IMR-90 (cell line): Measurements from ENCODE around the gene CD44. TPM values are rescaled to one million over a fixed set of nuclear protein-coding genes. Genes with fewer than 3 reads are reported as not detected.

ENCODE experiments used
- ATAC-seq: fragments of 200-7000 bp; cut with Tn5 transposase; 2 replicates; pipeline ENCODE4 v1.9.1; 2020; ENCODE audit warnings: low read depth, mild to moderate bottlenecking, moderate library complexity
- BruUV-seq: library from RNA; stranded (reverse); fragments of 400-500 nt; replicated peaks from 2 replicates; lab custom pipeline; 2021; lab: Mats Ljungman, UMichigan
- CTCF ChIA-PET: fragments of 300-600 bp; formaldehyde crosslinking; extraction: SDS; loops from one replicate; lab custom pipeline; 2021; ENCODE audit warnings: antibody characterized with exemption; lab: Yijun Ruan, JAX
- POLR2A ChIA-PET: fragments of 300-600 bp; sonication (Branson Sonifier 250); formaldehyde crosslinking; loops from one replicate; lab custom pipeline; 2022; ENCODE audit warnings: antibody characterized with exemption; ENCODE audit not compliant: unreplicated experiment; lab: Charles Lee
- DNase-seq: peaks from one replicate; pipeline ENCODE4 v3.0.0; 2013
- H2AFZ ChIP-seq: replicated peaks from 2 replicates; pipeline ENCODE3; 2013; ENCODE audit warnings: low read length, mild to moderate bottlenecking; ENCODE audit not compliant: poor library complexity
- H2AK5ac ChIP-seq: 2 replicates; pipeline ENCODE4 v1.6.1; 2013; ENCODE audit warnings: low read depth, low read length, inconsistent platforms
- H2AK9ac ChIP-seq: replicated peaks from 2 replicates; pipeline ENCODE3; 2013; ENCODE audit warnings: mild to moderate bottlenecking, low read depth, low read length, moderate library complexity; ENCODE audit not compliant: poor library complexity
- H2BK120ac ChIP-seq: 2 replicates; pipeline ENCODE4 v1.6.1; 2013; ENCODE audit warnings: low read depth, low read length, inconsistent platforms
- H2BK15ac ChIP-seq: 3 replicates; pipeline ENCODE4 v1.6.1; 2013; ENCODE audit warnings: low read depth, low read length, inconsistent platforms
- H2BK20ac ChIP-seq: 2 replicates; pipeline ENCODE4 v1.6.1; 2013; ENCODE audit warnings: low read depth, mild to moderate bottlenecking, inconsistent platforms, low read length, moderate library complexity
- H2BK5ac ChIP-seq: 2 replicates; pipeline ENCODE4 v1.6.1; 2013; ENCODE audit warnings: mild to moderate bottlenecking, low read depth, low read length, inconsistent platforms; ENCODE audit not compliant: poor library complexity, severe bottlenecking
- H3K14ac ChIP-seq: replicated peaks from 2 replicates; pipeline ENCODE4 v1.6.1; 2013; ENCODE audit warnings: low read depth, low read length, inconsistent platforms
- H3K18ac ChIP-seq: 2 replicates; pipeline ENCODE4 v1.6.1; 2013; ENCODE audit warnings: low read depth, low read length, control low read depth
- H3K23ac ChIP-seq: 2 replicates; pipeline ENCODE4 v1.6.1; 2013; ENCODE audit warnings: low read depth, low read length, inconsistent platforms
- H3K27ac ChIP-seq: 2 replicates; pipeline ENCODE4 v1.5.1; 2013; ENCODE audit warnings: mild to moderate bottlenecking, control low read depth, low read length; ENCODE audit not compliant: insufficient read depth
- H3K27me3 ChIP-seq: 2 replicates; pipeline ENCODE4 v1.6.1; 2013; ENCODE audit warnings: low read length; ENCODE audit not compliant: control insufficient read depth, insufficient read depth
- H3K36me3 ChIP-seq: 2 replicates; pipeline ENCODE4 v1.6.1; 2013; ENCODE audit warnings: low read length, mixed read lengths; ENCODE audit not compliant: control insufficient read depth, insufficient read depth
- H3K4ac ChIP-seq: 2 replicates; pipeline ENCODE4 v1.6.1; 2013; ENCODE audit warnings: low read depth, low read length, inconsistent platforms
- H3K4me1 ChIP-seq: 2 replicates; pipeline ENCODE4 v1.6.1; 2013; ENCODE audit warnings: low read length, mixed read lengths; ENCODE audit not compliant: control insufficient read depth, insufficient read depth
- H3K4me2 ChIP-seq: 2 replicates; pipeline ENCODE4 v1.6.1; 2013; ENCODE audit warnings: low read depth, mild to moderate bottlenecking, control low read depth, low read length, moderate library complexity
- H3K4me3 ChIP-seq: 2 replicates; pipeline ENCODE4 v1.5.1; 2013; ENCODE audit warnings: low read depth, mild to moderate bottlenecking, control low read depth, low read length, moderate library complexity; ENCODE audit not compliant: insufficient read depth
- H3K56ac ChIP-seq: 2 replicates; pipeline ENCODE4 v1.6.1; 2013; ENCODE audit warnings: low read length, inconsistent platforms; ENCODE audit not compliant: insufficient read depth; ENCODE audit errors: extremely low read depth
- H3K79me1 ChIP-seq, 2 experiments: 2 replicates each; pipeline ENCODE4 v1.6.1; 2013; ENCODE audit warnings: low read length in 2 of 2, inconsistent platforms in 1 of 2, low read depth in 1 of 2
- H3K9ac ChIP-seq: 2 replicates; pipeline ENCODE4 v1.6.1; 2013; ENCODE audit warnings: low read depth, low read length, control low read depth
- H3K9me1 ChIP-seq: 2 replicates; pipeline ENCODE4 v1.6.1; 2013; ENCODE audit warnings: low read length, inconsistent platforms; ENCODE audit not compliant: insufficient read depth
- H3K9me3 ChIP-seq: 2 replicates; pipeline ENCODE4 v1.6.1; 2013; ENCODE audit warnings: low read length; ENCODE audit not compliant: control insufficient read depth, insufficient read depth
- H4K20me1 ChIP-seq: 2 replicates; pipeline ENCODE4 v1.6.1; 2013; ENCODE audit warnings: low read length, inconsistent platforms; ENCODE audit not compliant: insufficient read depth
- H4K5ac ChIP-seq: 2 replicates; pipeline ENCODE4 v1.6.1; 2013; ENCODE audit warnings: mild to moderate bottlenecking, low read depth, low read length, control low read depth
- H4K8ac ChIP-seq, 2 experiments: 2 replicates each; pipeline ENCODE4 v1.6.1; 2013; ENCODE audit warnings: low read depth in 2 of 2, low read length in 2 of 2, control low read depth in 1 of 2, inconsistent platforms in 1 of 2
- H4K91ac ChIP-seq: 2 replicates; pipeline ENCODE4 v1.6.1; 2013; ENCODE audit warnings: low read depth, low read length, inconsistent platforms; ENCODE audit not compliant: insufficient read depth
- BHLHE40 ChIP-seq: fragments of 150-350 bp; IDR thresholded peaks from 2 replicates; pipeline ENCODE4 v1.6.1; 2016; ENCODE audit warnings: mild to moderate bottlenecking, low read depth, low read length
- FOS ChIP-seq: fragments of 150-350 bp; IDR thresholded peaks from 2 replicates; pipeline ENCODE4 v1.6.1; 2016; ENCODE audit warnings: low read depth, low read length
- POLR2A ChIP-seq: IDR thresholded peaks from 2 replicates; pipeline ENCODE4 v1.6.1; 2012; ENCODE audit warnings: mild to moderate bottlenecking, low read depth, low read length
- RAD21 ChIP-seq: IDR thresholded peaks from 2 replicates; pipeline ENCODE4 v1.6.1; 2012; ENCODE audit warnings: low read length, improper control_type of control experiment
- RFX5 ChIP-seq: IDR thresholded peaks from 2 replicates; pipeline ENCODE4 v1.8.0; 2012; ENCODE audit warnings: low read depth, mild to moderate bottlenecking, low read length, moderate library complexity
- SMC3 ChIP-seq: fragments of 150-350 bp; IDR thresholded peaks from 2 replicates; pipeline ENCODE4 v1.6.1; 2016; ENCODE audit warnings: low read depth, mild to moderate bottlenecking, antibody characterized with exemption, low read length, moderate library complexity
- WGBS, 2 experiments: methylation state at CpG; one replicate each; pipeline versions ENCODE4 v1.1.5 to v1.1.7; 2013; ENCODE audit warnings: missing lambda C conversion rate in 2 of 2; ENCODE audit not compliant: insufficient read length in 1 of 2; ENCODE audit errors: extremely low coverage in 2 of 2; 5-methylcytosine and 5-hydroxymethylcytosine counted together
- dilution Hi-C: fragments of 300-500 bp; cut with HindIII; formaldehyde crosslinking; loops from one replicate; pipeline ENCODE4 v1.14.3; 2018; ENCODE audit warnings: low sequenced_read_pairs; ENCODE audit not compliant: unreplicated experiment
- in situ Hi-C: fragments of 300-500 bp; cut with MboI; formaldehyde crosslinking; loops from 3 replicates; pipeline ENCODE4 v1.14.3; 2019; ENCODE audit warnings: low sequenced_read_pairs, inconsistent platforms, mixed read lengths
- intact Hi-C: fragments of 100-400 bp; cut with micrococcal nuclease; formaldehyde crosslinking; loops from 2 replicates; pipeline ENCODE4 v1.10.0; 2022
- polyA plus RNA-seq, 3 experiments: library from polyadenylated mRNA; depleted of rRNA; stranded (reverse); fragments of >200 nt; gene quantifications; 2 replicates each; pipeline ENCODE4 v1.2.3, GENCODE V29; 2012; ENCODE audit warnings: low replicate concordance in 1 of 3
- total RNA-seq: library from RNA; depleted of rRNA; stranded (reverse); fragments of >200 nt; gene quantifications from 2 replicates; pipeline ENCODE4 v1.2.3, GENCODE V29; 2012
- TF ChIP-seq, protein P1 (sequence below): fragments of 150-350 bp; IDR thresholded peaks from 2 replicates; pipeline ENCODE4 v1.6.1; 2017; ENCODE audit warnings: mild to moderate bottlenecking, antibody characterized with exemption, low read length, low read depth

The CD44 gene
- total and polyA plus RNA-seq, 2 of the 4 experiments (the other 2 are of a cell fraction), result 357 to 947 TPM

- H4K5ac ChIP-seq, result no peak overlapping the region
- H3K23ac ChIP-seq, result no peak overlapping the region
- ATAC-seq (no peak), DNase-seq (no peak)
- no peaks in the 10 kb centered on the region for H3K9me1 ChIP-seq
- H2BK120ac ChIP-seq, result no peak overlapping the region
- H3K56ac ChIP-seq, result no peak overlapping the region
- peak overlapping the region; percentile 29; the same call in 1 of the 2 replicates for H3K18ac ChIP-seq
- TF ChIP-seq POLR2A, result no peak
- no peak for TF ChIP-seq FOS
- no peak for TF ChIP-seq SMC3
- TF ChIP-seq BHLHE40, result no peak
- TF ChIP-seq, protein P1, sequence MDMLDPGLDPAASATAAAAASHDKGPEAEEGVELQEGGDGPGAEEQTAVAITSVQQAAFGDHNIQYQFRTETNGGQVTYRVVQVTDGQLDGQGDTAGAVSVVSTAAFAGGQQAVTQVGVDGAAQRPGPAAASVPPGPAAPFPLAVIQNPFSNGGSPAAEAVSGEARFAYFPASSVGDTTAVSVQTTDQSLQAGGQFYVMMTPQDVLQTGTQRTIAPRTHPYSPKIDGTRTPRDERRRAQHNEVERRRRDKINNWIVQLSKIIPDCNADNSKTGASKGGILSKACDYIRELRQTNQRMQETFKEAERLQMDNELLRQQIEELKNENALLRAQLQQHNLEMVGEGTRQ, result no peak
- no peak for TF ChIP-seq RFX5
- no peak for TF ChIP-seq RAD21
- H3K79me1 ChIP-seq, result peaks cover 0 to 6% of the 10 kb centered on the region in 2 experiments; a peak in 1 of 4 replicates
- H2BK20ac ChIP-seq, result no peak overlapping the region
- CTCF ChIA-PET, result interaction anchor here (1.5 kb wide), 1 partner anchor 70 kb away, joined by 3 read pairs; no protein-coding TSS in a partner anchor
- peaks cover 3% of the 10 kb centered on the region; the same call in 1 of the 2 replicates for H3K9me3 ChIP-seq
- H3K4me1 ChIP-seq, result peaks cover 13% of the 10 kb centered on the region
- no peak overlapping the region for H3K4me3 ChIP-seq
- no peak overlapping the region for H2BK5ac ChIP-seq
- peaks cover 12% of the 10 kb centered on the region for H3K36me3 ChIP-seq
- no peaks in the 10 kb centered on the region for H3K27me3 ChIP-seq
- in situ Hi-C loops (loop anchor here (10.0 kb wide), 1 partner anchor 150 kb away; no protein-coding TSS in a partner anchor), dilution Hi-C loops (no loop called here), intact Hi-C loops (loop anchor here (5.0 to 10.0 kb wide), 2 partner anchors 132 to 250 kb away; no protein-coding TSS in a partner anchor)
- H3K14ac ChIP-seq, result no peak overlapping the region
- H3K4me2 ChIP-seq, result no peak overlapping the region
- no peak overlapping the region for H3K9ac ChIP-seq
- no peak overlapping the region for H2AK5ac ChIP-seq
- peak overlapping the region; percentile 59; the same call in 2 of the 3 replicates for H2BK15ac ChIP-seq
- no peak overlapping the region for H2AK9ac ChIP-seq
- H3K4ac ChIP-seq, result 0 out of 2 replicates have a peak overlapping the region, but pooled peaks have one; percentile 18
- H4K20me1 ChIP-seq, result no peaks in the 10 kb centered on the region
- no peak overlapping the region for H4K8ac ChIP-seq
- no peak overlapping the region for H3K27ac ChIP-seq
- no peak overlapping the region for H4K91ac ChIP-seq
- no CpG with 5 or more reads among the region's 2 CpGs for WGBS, 2 experiments
- BruUV-seq, result no TSS peak
- no peak overlapping the region for H2AFZ ChIP-seq
- POLR2A ChIA-PET, result interaction anchor here (0.6 kb wide), 1 partner anchor 25 kb away, joined by 9 read pairs; no protein-coding TSS in a partner anchor
These were observed 96.1 kb downstream of the CD44 start for GRCh38 chr11:35235157-35235468.
